PFSK-1 (cell line): ENCODE results near the gene ENO2.

ENCODE experiments used
- FOXP2 ChIP-seq: optimal IDR thresholded peaks from 2 replicates; pipeline ENCODE3; 2011; ENCODE audit warnings: borderline replicate concordance, control low read depth, inconsistent platforms; ENCODE audit not compliant: insufficient read depth; ENCODE audit errors: extremely low read length, extremely low read depth
- POLR2AphosphoS5 ChIP-seq: IDR thresholded peaks from 2 replicates; pipeline ENCODE4 v1.6.1; 2012; ENCODE audit warnings: low read depth, mild to moderate bottlenecking, control low read depth, low read length, moderate library complexity
- REST ChIP-seq, 2 experiments: IDR thresholded peaks; 2 replicates each; pipeline versions ENCODE4 v1.6.1 to v1.8.0; 2011 to 2012; ENCODE audit warnings: low read depth in 2 of 2, low read length in 2 of 2, control low read depth in 1 of 2, inconsistent platforms in 1 of 2, mild to moderate bottlenecking in 1 of 2, moderate library complexity in 1 of 2; ENCODE audit not compliant: insufficient read depth in 1 of 2
- SIN3A ChIP-seq: IDR thresholded peaks from 2 replicates; pipeline ENCODE4 v1.6.1; 2012; ENCODE audit warnings: mild to moderate bottlenecking, low read length, moderate library complexity, borderline replicate concordance; ENCODE audit not compliant: insufficient read depth
- TAF1 ChIP-seq: IDR thresholded peaks from 2 replicates; pipeline ENCODE4 v1.6.1; 2012; ENCODE audit warnings: low read length, control low read depth, borderline replicate concordance; ENCODE audit not compliant: insufficient read depth

ENO2 gene

GRCh38 chr12:6957741-6958608, 43.6 kb downstream of the ENO2 start:
- TF ChIP-seq REST (IDR thresholded peaks at IDR 0.05; ENCODE audit: insufficient read depth in 1 of 2, low read depth in 2 of 2, low read length in 2 of 2) (no peak), POLR2AphosphoS5 (no peak), SIN3A (no peak), TAF1 (no peak), FOXP2 (no peak)

GRCh38 chr12:6958609-6959057, 44.3 kb downstream of the ENO2 start:
- TF ChIP-seq FOXP2 (no peak), REST (IDR thresholded peaks at IDR 0.05; ENCODE audit: insufficient read depth in 1 of 2, low read depth in 2 of 2, low read length in 2 of 2) (no peak), POLR2AphosphoS5 (no peak), SIN3A (no peak), TAF1 (no peak)

GRCh38 chr12:6959058-6959804, 44.9 kb downstream of the ENO2 start:
- TF ChIP-seq REST (IDR thresholded peaks at IDR 0.05; ENCODE audit: insufficient read depth in 1 of 2, low read depth in 2 of 2, low read length in 2 of 2) (no peak), FOXP2 (no peak), POLR2AphosphoS5 (no peak), SIN3A (no peak), TAF1 (no peak)

GRCh38 chr12:6959805-6960592, 45.6 kb downstream of the ENO2 start:
- TF ChIP-seq FOXP2 = no peak
- TF ChIP-seq POLR2AphosphoS5 = no peak
- no peak for TF ChIP-seq TAF1
- TF ChIP-seq SIN3A = no peak
- no peak for TF ChIP-seq REST (IDR thresholded peaks at IDR 0.05; ENCODE audit: insufficient read depth in 1 of 2, low read depth in 2 of 2, low read length in 2 of 2)
